AG10803 (cell line): ENCODE data around the gene P2RY14.
"Not testable (repeated sequence)": the region's sequence is repeated elsewhere in the genome, so short reads cannot be mapped to it uniquely, and the experiment has no call there.

Experiments used
- DNase-seq: peaks from one replicate; pipeline ENCODE4 v3.0.0; 2010; ENCODE audit warnings: low read depth
- H3K4me3 ChIP-seq: 2 replicates; pipeline ENCODE4 v1.5.1; 2011; ENCODE audit warnings: mild to moderate bottlenecking, low read length, control low read depth
- CTCF ChIP-seq: conservative IDR thresholded peaks from 2 replicates; pipeline ENCODE4 v1.5.1; 2011; ENCODE audit warnings: mild to moderate bottlenecking, low read length, control low read depth, inconsistent platforms

Gene P2RY14

GRCh38 chr3:151236736-151237135 is 41.6 kb downstream of the P2RY14 start:
- H3K4me3 ChIP-seq, result no peak overlapping the region
- no peak for TF ChIP-seq CTCF
- DNase-seq, result no peak

- no peak overlapping the region for H3K4me3 ChIP-seq
- TF ChIP-seq CTCF, result no peak
- DNase-seq, result no peak
Measured at GRCh38 chr3:151236316-151236715, 42.0 kb downstream of the P2RY14 start.

GRCh38 chr3:151234825-151235224 is 43.5 kb downstream of the P2RY14 start:
- H3K4me3 ChIP-seq, result no peak overlapping the region
- TF ChIP-seq CTCF, result no peak
- DNase-seq, result no peak

GRCh38 chr3:151232991-151233390 is 45.4 kb downstream of the P2RY14 start:
- TF ChIP-seq CTCF, result no peak
- DNase-seq, result no peak
- H3K4me3 ChIP-seq, result no peak overlapping the region

GRCh38 chr3:151232403-151232802 is 45.9 kb downstream of the P2RY14 start:
- H3K4me3 ChIP-seq, DNase-seq: not testable (repeated sequence)

GRCh38 chr3:151230646-151231045 is 47.7 kb downstream of the P2RY14 start:
- no peak for DNase-seq
- no peak for TF ChIP-seq CTCF

GRCh38 chr3:151228666-151229040 is 49.7 kb downstream of the P2RY14 start:
- H3K4me3 ChIP-seq, result no peak overlapping the region
- TF ChIP-seq CTCF, result no peak
- peak; percentile 69 for DNase-seq

More at GRCh38 chr3:151230646-151231045, 47.7 kb downstream of the P2RY14 start:
- no peak overlapping the region for H3K4me3 ChIP-seq
